GM21576 (cell line): Measurements from ENCODE around the gene VAV2.

Experiments
- ATAC-seq: cut with Tn5 transposase; IDR thresholded peaks from one replicate; pipeline ENCODE4 v1.9.1; 2021; ENCODE audit warnings: mild to moderate bottlenecking, moderate library complexity; ENCODE audit not compliant: unreplicated experiment

The VAV2 gene

DNA sequence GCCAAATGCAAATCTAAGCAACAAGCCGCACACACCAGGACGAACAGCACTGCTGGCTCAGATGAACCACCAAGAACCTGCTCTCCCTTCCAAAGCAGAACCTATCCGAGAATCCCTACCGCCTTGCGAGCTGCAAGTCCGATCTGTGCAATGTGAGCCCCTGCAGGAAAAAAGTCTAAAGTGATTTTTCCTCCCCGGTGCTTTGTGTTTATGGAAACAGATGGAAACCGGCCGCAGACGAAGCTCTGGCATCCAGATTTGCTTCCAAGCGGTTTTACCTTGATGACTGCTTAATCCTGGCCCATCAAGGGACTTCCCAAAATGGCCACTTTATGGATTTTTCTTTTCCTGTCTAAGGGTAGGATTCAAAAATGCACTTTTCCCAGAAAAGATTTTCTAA, 112.5 kb downstream of the VAV2 start:
- no peak for ATAC-seq

DNA sequence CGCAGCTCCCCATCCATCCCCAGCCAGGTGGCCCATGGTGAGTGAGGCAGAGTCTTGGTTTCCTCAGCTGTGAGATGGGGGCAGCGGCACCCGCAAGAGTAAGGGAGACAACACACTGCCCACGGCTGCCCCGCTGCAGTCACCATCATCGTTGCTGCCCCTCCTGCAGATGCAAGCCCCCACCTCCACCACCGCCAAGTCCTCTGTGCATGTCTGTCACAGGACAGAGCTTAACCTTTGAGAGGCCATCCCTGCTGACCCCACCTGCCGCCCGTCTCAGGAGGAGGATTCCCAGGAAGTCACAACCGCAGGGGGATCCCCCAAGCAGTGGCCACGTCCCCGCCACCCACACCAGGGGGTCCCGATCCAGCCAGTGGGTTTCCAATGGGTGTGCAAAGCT, 113.7 kb downstream of the VAV2 start:
- no peak for ATAC-seq

DNA sequence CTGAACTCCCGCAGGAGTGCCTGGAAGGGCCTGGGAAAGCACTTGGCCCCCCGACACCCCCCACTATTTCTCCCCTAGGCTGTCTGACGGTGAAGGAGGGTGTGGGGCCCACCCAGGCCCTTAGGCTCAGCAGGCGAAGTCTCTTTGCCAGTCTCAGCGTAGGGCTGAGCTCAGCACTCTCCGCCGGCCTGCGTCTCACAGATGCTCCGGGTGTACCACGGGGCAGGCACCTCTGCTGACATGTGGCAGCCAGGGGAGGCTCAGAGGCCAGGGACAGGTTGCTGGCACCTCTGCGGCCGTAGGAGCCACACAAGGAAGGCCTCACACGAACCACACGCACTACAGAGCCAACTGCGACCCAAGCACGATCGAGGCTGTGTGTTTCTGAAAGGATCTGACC, 114.2 kb downstream of the VAV2 start:
- no peak for ATAC-seq

DNA sequence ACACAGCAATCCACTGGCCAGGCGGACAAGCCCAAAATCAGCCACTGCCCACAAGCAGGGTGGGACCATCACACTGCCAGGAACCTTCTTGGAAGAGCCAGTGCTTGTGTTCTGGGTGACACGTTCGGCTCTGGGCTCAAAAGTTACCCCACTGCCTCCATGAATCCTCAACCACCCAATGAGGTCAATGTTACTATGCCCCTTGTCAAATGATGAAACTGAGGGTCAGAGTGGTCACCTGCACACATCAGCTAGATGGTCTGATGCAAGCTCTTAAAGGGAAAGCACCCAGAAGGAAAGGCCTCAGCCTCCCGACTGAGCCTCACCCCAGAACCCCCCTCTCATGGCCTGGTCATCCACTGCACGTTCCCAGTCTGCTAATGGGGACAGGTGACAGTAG, 114.8 kb downstream of the VAV2 start:
- ATAC-seq, result no peak

DNA sequence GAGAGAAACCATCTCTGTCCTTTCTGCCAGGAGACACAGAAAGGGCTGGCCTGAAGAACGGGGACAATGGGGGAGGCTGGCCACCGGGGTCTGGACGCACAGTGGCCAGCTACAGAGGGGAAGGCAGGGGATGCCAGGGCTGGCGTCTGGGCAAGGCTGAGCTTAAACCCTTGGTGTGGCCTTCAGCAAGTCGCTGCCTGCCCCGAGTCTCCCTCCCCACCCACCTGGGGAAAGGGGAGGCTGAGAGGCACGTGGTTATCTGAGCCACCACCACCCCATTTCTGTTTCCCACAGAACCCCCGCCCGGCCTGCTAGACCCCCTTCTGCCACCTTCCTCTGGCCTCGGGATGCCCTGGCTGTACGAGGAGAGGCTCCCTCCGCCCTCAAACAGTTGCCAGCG, 115.3 kb downstream of the VAV2 start:
- no peak for ATAC-seq

DNA sequence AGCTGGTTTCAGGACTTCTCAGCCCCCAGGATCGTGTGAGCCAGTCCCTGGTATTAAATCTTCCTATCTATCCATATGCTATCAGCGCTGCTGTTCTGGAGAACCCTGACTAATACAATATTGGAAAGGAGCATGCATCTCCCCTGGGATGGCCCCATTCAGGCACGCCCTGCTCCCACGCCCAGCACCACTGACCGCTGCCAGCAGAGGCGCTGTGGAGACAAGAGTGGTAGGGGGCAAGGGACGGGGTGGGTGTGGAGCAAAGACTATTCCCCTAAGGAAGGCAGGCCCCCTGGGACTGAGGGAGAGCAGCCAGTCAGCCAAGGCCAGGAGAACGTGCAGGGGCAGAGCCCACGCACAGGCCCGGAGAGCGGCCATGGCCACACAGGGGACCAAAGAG, 116.0 kb downstream of the VAV2 start:
- ATAC-seq, result no peak

DNA sequence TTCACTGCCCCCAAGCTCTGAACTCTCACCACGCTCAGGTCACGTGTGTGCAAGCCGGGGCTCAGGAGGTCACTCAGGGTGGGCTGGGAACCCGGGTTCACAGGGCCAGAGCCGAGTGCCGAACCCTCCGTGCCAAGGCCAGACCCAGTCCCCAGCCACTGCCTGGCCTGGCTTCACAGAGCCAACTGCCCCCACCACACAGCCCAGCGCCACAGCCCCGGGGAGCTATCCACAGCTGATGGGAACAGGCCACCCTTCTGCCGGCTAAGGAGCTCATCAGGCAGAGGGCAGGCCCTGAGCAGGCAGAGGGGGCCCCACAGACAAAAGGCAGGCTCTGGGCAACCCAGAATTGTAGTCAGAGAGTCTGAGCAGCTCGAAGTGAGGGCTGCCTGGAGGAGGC, 117.0 kb downstream of the VAV2 start:
- no peak for ATAC-seq

DNA sequence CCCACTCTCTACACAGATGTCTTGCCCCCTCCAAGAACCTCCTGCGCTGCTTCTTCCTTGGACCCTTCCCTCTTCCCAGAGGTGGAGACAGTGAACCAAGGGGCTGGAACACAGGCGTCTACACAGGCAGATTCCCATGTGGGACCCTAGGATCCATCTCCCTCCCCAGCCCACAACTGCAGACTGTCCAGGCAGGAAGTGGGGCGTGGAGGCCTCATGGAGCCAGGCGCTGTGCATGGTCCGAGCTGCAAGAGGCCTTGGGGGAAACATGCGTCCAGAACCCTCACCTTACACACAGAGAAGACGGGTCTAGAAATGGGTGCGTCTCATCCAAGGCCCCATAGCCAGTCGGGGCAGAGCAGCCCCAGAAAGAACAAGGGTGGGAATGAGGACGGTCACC, 117.5 kb downstream of the VAV2 start:
- ATAC-seq, result no peak

DNA sequence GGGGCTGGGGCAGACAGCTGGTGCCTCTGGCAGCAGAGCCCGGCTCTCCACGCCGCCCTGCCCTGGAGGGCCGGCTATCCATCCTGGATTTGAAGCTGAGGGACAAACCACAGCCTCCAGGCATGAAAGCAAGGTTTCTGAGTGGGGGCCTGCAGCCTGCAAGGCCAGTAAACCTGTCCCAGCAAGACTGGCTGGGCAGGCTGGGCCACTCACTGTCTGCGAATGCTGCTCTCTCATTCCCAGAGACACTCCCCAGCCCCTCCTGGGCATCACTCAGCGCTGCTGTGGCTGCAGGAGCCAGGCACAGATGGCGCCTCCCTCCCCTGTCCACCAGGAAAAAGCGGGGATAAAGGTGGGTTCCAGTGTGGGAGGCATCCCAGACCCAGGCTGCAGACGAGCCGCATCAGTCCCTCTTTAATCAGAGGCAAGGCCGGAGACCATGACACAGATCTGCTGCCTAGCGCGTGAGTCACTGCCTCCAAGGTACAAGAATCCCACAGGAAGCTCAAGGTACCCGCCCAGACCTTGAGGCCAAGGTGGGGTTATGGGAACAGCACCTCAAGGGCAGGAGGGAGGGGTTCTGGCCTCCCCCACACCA, 118.0 kb downstream of the VAV2 start:
- ATAC-seq, result no peak

DNA sequence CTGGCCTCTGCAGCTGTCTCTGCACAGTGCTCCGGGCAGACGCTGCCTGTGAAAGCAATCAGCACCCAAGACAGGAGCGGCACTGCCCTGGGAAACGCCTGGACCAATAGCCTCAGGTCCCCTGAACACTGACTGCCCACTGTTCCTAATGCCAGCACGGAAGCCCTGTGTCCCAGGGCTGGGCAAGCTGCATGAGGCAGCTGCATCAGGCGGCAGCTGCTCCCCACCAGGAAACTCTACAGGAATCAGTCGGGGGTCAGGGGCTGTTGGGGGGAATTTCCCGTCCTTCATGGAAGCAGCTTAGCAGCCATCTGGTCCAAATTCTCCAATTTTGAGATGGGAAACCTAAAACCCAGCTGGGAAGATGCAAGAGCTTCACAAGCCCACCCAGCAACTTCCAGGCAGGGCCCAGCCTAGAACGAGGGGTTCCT, 118.6 kb downstream of the VAV2 start:
- no peak for ATAC-seq

DNA sequence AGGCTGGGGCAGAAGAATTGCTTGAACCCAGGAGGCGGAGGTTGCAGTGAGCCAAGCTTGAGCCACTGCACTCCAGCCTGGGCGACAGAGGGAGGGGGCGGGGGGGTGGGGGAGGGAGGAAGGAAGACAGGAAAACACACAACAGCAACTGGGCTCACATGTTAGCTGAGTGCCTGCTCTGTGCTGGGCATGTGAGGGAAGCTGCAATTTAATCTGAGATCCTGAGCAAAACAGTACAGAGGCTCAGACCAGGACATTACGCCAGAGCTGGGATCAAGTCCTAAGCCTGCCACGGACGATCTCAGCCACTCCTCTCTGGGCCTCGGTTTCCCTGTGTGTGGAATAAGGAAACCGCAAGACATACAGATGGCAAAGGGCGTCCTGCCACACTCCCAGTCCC, 119.1 kb downstream of the VAV2 start:
- ATAC-seq, result no peak

DNA sequence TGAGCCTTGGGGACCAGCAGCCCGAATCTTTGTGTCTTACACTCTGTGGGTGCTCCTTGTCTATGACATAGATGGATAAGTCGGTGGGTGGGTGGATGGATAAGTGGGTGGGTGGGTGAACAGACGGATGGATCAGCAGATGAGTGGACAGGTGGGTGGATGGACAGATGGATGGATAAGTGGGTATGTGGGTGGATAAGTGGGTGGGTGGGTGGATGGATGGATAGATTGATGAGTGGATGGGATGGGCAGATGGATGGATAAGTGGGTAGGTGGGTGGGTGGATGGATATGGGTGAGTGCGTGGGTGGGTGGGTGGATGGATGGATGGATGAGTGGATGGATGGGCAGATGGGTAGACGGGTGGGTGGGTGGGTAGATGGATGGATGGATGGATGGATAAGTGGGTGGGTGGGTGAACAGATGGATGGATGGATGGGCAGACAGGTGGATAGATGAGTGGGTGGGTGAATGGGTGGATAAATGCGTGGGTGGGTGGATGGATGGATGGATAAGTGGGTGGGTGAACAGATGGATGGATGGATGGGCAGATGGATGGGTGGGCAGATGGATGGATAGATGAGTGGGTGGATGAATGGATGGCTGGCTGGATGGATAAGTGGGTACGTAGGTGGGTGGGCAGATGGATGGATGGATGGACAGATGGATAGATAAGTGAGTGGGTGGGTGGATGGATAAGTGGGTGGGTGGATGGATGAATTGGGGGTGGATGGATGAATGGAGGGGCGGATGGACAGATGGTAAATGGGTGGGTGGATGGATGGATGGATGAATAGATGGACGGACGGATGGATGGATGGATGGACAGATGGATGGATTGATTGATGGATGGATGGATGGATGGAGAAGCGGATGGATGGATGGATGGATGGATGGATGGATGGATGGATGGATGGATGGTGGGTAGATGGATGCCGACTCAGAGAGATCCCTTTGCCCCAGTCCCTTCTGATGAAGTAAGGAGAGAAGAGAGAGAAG, 121.2 kb downstream of the VAV2 start:
- no peak for ATAC-seq

DNA sequence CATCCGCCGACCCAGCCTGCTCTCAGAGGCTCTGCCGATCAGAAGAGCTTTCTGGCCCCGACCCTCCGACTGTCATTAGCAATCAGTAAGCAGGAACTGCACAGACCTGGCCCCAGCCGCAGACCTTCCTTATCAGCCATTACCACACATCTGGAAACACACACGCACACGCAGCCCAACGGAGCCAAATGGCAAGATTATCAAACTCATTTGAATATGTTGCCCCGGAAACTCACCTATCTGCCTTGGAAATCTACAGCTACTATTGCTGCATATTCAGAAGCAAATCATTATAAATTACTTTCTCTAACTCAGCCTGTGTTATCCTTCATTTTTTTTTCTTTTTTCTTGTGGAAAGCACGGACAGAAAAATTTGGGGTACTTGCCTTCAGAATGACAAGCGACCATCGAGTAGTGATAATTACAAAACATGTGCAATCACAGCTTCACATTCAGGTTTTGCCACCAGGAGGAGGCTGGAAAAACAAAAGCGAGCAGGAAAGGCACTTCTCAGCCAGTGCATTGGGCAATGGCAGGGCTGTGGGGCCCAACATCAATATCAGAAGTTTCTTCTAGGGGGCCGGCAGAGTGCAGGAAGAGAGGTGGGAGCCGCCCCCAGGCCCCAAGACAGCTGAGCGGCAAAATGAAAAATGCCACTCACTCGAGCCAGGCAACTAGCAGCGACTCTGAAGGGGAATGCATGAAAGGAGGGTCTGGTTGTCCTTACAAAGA, 122.3 kb downstream of the VAV2 start:
- ATAC-seq, result no peak

DNA sequence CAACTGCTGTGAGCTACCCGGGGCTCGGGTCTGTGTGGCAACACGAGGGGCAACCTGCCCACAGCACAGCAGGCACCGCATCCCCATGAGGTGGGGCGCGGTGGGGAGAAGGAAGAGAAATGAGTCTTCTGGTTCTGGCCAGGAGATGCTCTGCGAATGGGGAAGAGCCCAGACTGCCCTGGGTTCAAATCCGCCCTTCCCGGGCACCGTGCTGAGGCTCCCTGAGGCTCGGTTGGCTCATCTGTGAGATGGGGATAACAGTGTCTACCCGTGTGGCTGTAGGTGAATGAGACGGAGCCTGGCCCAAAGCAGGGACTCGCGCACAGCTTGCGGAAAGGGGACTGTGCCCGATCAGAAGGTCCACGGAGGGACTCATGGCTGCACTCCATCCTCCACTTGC, 123.9 kb downstream of the VAV2 start:
- no peak for ATAC-seq

DNA sequence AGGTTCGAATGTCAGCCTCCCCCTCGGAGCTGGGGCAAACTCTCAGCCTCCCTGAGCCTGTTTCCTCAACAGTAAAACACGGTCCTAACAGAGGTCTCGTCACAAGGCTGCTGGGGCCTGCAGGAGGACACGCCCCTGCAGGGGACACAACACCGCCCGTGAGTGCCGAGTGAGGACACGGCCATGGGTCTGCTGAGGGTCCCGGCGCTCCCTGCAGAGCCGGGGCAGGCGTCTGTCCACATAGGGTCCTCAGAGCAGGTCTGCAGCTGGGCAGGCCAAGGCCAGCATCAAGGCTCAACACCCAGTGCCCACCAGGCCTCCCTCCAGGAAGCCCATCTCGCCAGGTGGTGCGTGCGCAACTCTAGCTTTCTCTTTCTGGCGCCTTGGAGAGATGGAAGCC, 125.2 kb downstream of the VAV2 start:
- no peak for ATAC-seq

DNA sequence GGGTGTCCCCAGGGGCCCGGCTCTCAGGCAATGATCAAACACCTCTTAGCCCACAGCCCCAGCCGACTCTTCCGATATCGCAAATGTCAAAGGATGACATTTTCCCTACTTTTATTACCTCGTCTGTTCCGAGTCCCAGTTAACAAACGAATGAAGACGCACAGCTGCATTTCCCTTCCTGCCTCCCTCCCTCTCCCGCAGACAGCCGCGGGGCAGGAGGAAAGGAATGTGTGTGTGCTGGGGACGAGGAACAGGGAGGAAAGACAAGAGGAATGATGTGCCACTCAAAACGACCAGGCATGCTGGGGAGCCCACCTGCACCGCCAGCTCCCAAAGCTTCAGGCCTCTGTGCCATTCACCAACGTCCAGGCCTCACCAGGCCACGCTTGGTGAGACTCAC, 128.1 kb downstream of the VAV2 start:
- no peak for ATAC-seq

DNA sequence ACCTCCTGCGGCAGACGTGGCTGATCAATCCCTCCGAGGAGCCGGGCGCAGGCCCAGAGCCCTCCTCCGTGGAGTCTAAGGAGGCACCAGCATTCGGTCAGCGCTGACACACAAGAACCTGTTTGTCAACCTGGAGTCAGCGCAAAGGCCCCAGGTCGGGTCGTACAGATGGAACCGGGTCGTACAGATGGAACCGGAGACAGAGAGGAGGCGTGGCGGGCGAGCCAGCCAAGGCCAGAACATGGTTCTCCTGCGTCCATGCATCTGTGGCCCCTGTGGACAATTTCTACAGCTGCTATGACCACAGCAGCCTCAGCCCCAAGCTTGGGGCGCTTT, 128.9 kb downstream of the VAV2 start:
- ATAC-seq, result no peak

DNA sequence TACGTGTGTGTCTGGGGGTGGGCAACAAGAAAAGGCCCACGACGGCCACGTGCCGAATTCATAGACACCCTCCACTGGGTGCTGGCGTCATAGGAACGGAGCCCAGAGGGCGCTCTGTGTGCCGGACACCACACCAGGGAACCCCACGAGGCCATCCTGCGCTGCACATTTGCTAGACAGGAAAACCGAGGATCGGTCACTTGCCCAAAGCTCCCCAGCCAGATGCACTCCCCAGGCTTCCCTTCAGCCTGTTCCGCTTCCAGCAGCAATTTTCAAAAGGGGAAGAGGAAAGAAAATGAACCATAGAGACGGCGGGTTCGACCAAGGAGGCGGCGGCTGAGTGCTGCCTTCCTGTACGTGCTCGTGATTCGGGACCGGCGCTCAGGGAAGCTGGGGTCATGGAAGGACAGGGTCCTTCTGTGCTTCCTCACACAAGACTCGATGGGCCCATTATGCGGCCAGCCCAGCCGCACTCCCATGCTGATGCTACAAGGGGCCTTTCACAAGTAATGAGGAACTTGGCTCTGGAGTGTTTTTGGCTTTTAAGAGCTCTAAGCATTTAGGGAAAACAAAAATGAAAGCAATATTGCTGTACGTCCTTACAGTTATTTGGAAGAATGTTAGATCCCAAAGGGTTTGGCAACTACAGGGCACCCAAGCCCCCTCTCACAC, 129.4 kb downstream of the VAV2 start:
- no peak for ATAC-seq

DNA sequence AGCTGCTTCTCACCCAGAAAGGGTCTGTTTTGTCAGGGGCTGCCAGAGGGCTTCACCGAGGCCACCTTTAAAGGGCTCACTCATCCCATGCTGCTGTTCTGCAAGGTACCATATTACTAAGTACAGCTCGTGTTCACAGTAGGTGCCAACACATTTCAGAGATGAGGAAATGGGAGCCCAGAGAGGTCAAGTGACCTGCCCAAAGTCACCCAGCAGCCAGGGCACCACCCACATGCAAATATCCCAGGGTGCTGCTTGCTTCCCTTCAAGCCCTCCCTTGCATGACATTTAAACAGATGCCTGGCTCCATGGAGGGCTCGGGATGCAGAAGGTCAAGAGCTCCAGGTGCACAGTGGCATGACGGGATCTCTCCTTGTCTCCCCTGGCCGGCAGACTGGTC, 130.4 kb downstream of the VAV2 start:
- no peak for ATAC-seq

DNA sequence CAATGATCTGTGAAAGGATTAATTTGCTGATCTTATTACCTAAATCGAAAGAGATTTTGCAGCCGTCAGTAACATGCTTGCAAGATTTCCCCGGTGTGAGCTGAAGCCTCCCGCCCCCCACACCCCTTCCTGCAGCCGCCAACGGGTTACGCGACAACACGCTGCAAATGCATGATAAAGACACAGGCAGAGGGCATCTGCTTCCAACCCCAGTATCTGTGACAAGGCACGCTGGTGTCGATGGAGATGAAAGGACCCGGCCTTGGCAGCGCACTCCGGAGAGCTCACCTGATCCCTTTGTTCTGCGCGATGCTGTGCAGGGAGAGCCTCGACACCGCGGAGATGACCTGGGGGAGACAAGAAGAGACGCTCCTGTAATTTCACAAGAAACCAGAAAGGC, 131.0 kb downstream of the VAV2 start:
- ATAC-seq, result no peak

DNA sequence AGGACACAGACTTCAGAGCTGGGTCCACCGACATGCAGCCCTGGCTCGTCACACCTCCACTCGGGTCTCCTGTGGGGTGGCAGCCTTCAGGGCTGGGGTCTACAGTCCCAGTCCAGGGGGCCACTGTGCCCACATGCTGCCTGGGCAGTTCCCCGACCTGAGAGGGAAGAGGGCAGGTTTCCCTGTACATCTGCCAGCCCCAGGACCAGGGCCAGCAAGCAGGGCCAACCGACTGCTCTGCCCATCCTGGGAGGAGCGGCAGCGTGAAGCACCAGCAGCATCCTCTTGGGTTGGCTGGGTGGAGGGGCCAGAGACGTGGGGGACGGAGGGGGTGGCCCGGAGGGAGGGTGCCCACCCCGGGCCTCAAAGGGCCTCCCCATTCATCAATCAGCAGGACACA, 133.4 kb downstream of the VAV2 start:
- no peak for ATAC-seq
